Urothelium cell line (cell line): ENCODE measurements around the gene ADGRD2.

Experiments
- DNase-seq: peaks from one replicate; pipeline ENCODE4 v3.0.0; 2011; ENCODE audit warnings: low spot score, mixed read lengths
- FAIRE-seq: peaks from 2 replicates; lab custom pipeline; 2011; peaks lifted over from hg19 to GRCh38; lab: Jason Lieb, UNC

The ADGRD2 gene

GRCh38 chr9:124506931-124507879 is 57.0 kb downstream of the ADGRD2 start, which contains the start of gene NR5A1:
Gene NR5A1, minus strand, starts transcription at chr9:124507399. Its CDS starts 4,004 bp downstream, at chr9:124503395.
- FAIRE-seq, result no peak
- DNase-seq, result no peak

- DNase-seq (no peak), FAIRE-seq (no peak)
These were observed 57.7 kb downstream of the ADGRD2 start for GRCh38 chr9:124507880-124508423.

GRCh38 chr9:124510650-124511425 is 60.6 kb downstream of the ADGRD2 start:
- DNase-seq (no peak), FAIRE-seq (no peak)

GRCh38 chr9:124511426-124511840 is 61.2 kb downstream of the ADGRD2 start:
- DNase-seq, result no peak
- no peak for FAIRE-seq

GRCh38 chr9:124511891-124512805 is 61.9 kb downstream of the ADGRD2 start:
- FAIRE-seq (no peak), DNase-seq (no peak)

- FAIRE-seq, result no peak
- no peak for DNase-seq
These were observed 62.6 kb downstream of the ADGRD2 start for GRCh38 chr9:124512806-124513204.

- FAIRE-seq, result no peak
- no peak for DNase-seq
These were observed 63.2 kb downstream of the ADGRD2 start for GRCh38 chr9:124513376-124513994.

GRCh38 chr9:124514125-124514524 is 63.9 kb downstream of the ADGRD2 start:
- DNase-seq, result no peak
- no peak for FAIRE-seq

- FAIRE-seq, result no peak
- DNase-seq, result no peak
These were observed 64.6 kb downstream of the ADGRD2 start for GRCh38 chr9:124514874-124515273.

- DNase-seq, result no peak
- no peak for FAIRE-seq
These were observed 67.3 kb downstream of the ADGRD2 start for GRCh38 chr9:124517600-124517999.

GRCh38 chr9:124518116-124518515 is 67.9 kb downstream of the ADGRD2 start:
- DNase-seq, result no peak
- FAIRE-seq, result no peak

- FAIRE-seq, result no peak
These were observed 70.0 kb downstream of the ADGRD2 start for GRCh38 chr9:124520206-124520596.

GRCh38 chr9:124521142-124521541 is 70.9 kb downstream of the ADGRD2 start:
- FAIRE-seq (no peak), DNase-seq (no peak)

More at GRCh38 chr9:124520206-124520596, 70.0 kb downstream of the ADGRD2 start:
- no peak for DNase-seq

- DNase-seq (no peak), FAIRE-seq (no peak)
These were observed 72.2 kb downstream of the ADGRD2 start for GRCh38 chr9:124522121-124523098.

- DNase-seq (no peak), FAIRE-seq (no peak)
These were observed 75.9 kb downstream of the ADGRD2 start for GRCh38 chr9:124526174-124526573.

GRCh38 chr9:124527781-124528180 is 77.5 kb downstream of the ADGRD2 start:
- FAIRE-seq (no peak), DNase-seq (no peak)
